HCT116 (cell line): Measurements from ENCODE around the gene TTC9B. TPM values are rescaled to one million over a fixed set of nuclear protein-coding genes. Genes with fewer than 3 reads are reported as not detected.

Source experiments
- ATAC-seq: fragments of 200-7000 bp; cut with Tn5 transposase; 2 replicates; pipeline ENCODE4 v1.9.1; 2020; ENCODE audit warnings: mild to moderate bottlenecking, moderate library complexity
- BruUV-seq: library from RNA; stranded (reverse); fragments of 400-500 nt; replicated peaks from 2 replicates; lab custom pipeline; 2021; lab: Mats Ljungman, UMichigan
- CTCF ChIA-PET: fragments of 300-600 bp; sonication (Branson Sonifier 250); formaldehyde crosslinking; loops from one replicate; lab custom pipeline; 2021; ENCODE audit warnings: antibody characterized with exemption; lab: Charles Lee
- POLR2A ChIA-PET: fragments of 300-600, 350-600 bp; sonication (Branson Sonifier 250); formaldehyde crosslinking; loops from one replicate; lab custom pipeline; 2021; ENCODE audit warnings: antibody characterized with exemption; lab: Charles Lee
- RAD21 ChIA-PET, 2 experiments: fragments of 300-600 bp; sonication (Branson Sonifier 250); formaldehyde crosslinking; loops; one replicate each; lab custom pipeline; 2023; ENCODE audit warnings: low total read pairs in 2 of 2; ENCODE audit not compliant: uncharacterized antibody in 2 of 2, unreplicated experiment in 2 of 2, low non-redundant PET in 1 of 2; lab: Charles Lee
- DNase-seq: peaks from one replicate; pipeline ENCODE4 v3.0.0-alpha.2; 2010; ENCODE audit warnings: low read depth, low spot score
- H2AFZ ChIP-seq: fragments of 200-600 bp; shearing (Covaris generic), sonication (generic); 2 replicates; pipeline ENCODE4 v1.6.1; 2017; ENCODE audit warnings: low read depth, mixed run types, mixed read lengths, antibody characterized with exemption, low read length; ENCODE audit not compliant: poor library complexity, severe bottlenecking
- H3K27ac ChIP-seq: 2 replicates; pipeline ENCODE4 v1.5.1; 2012; ENCODE audit warnings: low read depth, low read length
- H3K27me3 ChIP-seq: fragments of 200-600 bp; sonication (generic); 2 replicates; pipeline ENCODE4 v1.6.1; 2016; ENCODE audit warnings: mixed run types, low read length, mixed read lengths; ENCODE audit not compliant: insufficient read depth
- H3K36me3 ChIP-seq, 2 experiments: fragments of 200-500 bp in 1 of 2; fragments of 200-600 bp in 1 of 2; sonication (Bioruptor generic) in 1 of 2; sonication (generic) in 1 of 2; 2 replicates each; pipeline versions ENCODE4 v1.5.1 to v1.6.1; 2014 to 2016; ENCODE audit warnings: low read length in 2 of 2, inconsistent platforms in 1 of 2, mixed read lengths in 1 of 2, mixed run types in 1 of 2; ENCODE audit not compliant: insufficient read depth in 2 of 2, control insufficient read depth in 1 of 2
- H3K4me1 ChIP-seq, 2 experiments: fragments of 200-600 bp in 1 of 2; sonication (generic) in 1 of 2; 2 replicates each; pipeline versions ENCODE4 v1.5.1 to v1.6.1; 2012 to 2017; ENCODE audit warnings: low read length in 2 of 2, inconsistent platforms in 1 of 2, mild to moderate bottlenecking in 1 of 2, mixed read lengths in 1 of 2, mixed run types in 1 of 2, moderate library complexity in 1 of 2; ENCODE audit not compliant: insufficient read depth in 2 of 2, control insufficient read depth in 1 of 2
- H3K4me2 ChIP-seq: fragments of 200-600 bp; sonication (generic); 2 replicates; pipeline ENCODE4 v1.6.1; 2017; ENCODE audit warnings: mixed run types, low read length, mixed read lengths
- H3K4me3 ChIP-seq, 2 experiments: fragments of 200-600 bp in 1 of 2; sonication (generic) in 1 of 2; replicated peaks in 1 of 2; 2 replicates each; pipeline ENCODE4 v1.5.1; 2011 to 2016; ENCODE audit warnings: low read length in 2 of 2, control low read depth in 1 of 2, low read depth in 1 of 2, mild to moderate bottlenecking in 1 of 2, mixed read lengths in 1 of 2, mixed run types in 1 of 2
- H3K79me2 ChIP-seq: fragments of 200-600 bp; sonication (generic); 2 replicates; pipeline ENCODE4 v1.6.1; 2017; ENCODE audit warnings: mild to moderate bottlenecking, mixed run types, low read length, moderate library complexity, mixed read lengths; ENCODE audit not compliant: insufficient read depth
- H3K9ac ChIP-seq: fragments of 200-600 bp; sonication (generic); 2 replicates; pipeline ENCODE4 v1.6.1; 2016; ENCODE audit warnings: low read length, mixed read lengths
- H3K9me2 ChIP-seq: fragments of 200-600 bp; sonication (generic), shearing (Covaris generic); 2 replicates; pipeline ENCODE4 v1.6.1; 2017; ENCODE audit warnings: mixed run types, mild to moderate bottlenecking, moderate library complexity; ENCODE audit not compliant: insufficient read depth
- H3K9me3 ChIP-seq, 2 experiments: fragments of 200-500 bp in 1 of 2; fragments of 200-600 bp in 1 of 2; sonication (Bioruptor generic) in 1 of 2; sonication (generic) in 1 of 2; 2 replicates each; pipeline ENCODE4 v1.6.1; 2014 to 2017; ENCODE audit warnings: low read length in 2 of 2, mixed read lengths in 2 of 2, inconsistent platforms in 1 of 2, low read depth in 1 of 2, mild to moderate bottlenecking in 1 of 2, mixed run types in 1 of 2, moderate library complexity in 1 of 2; ENCODE audit not compliant: control insufficient read depth in 1 of 2, insufficient read depth in 1 of 2
- H4K20me1 ChIP-seq: fragments of 200-600 bp; sonication (generic), shearing (Covaris generic); 2 replicates; pipeline ENCODE4 v1.6.1; 2017; ENCODE audit warnings: mixed run types, mild to moderate bottlenecking, moderate library complexity; ENCODE audit not compliant: insufficient read depth
- EGR1 ChIP-seq: IDR thresholded peaks from 2 replicates; pipeline ENCODE4 v1.6.1; 2012; ENCODE audit warnings: low read depth
- ELF1 ChIP-seq: IDR thresholded peaks from 2 replicates; pipeline ENCODE4 v1.6.1; 2012; ENCODE audit warnings: low read depth, borderline replicate concordance
- EZH2 ChIP-seq: fragments of 200-600 bp; sonication (generic); IDR thresholded peaks from 2 replicates; pipeline ENCODE4 v1.6.1; 2017; ENCODE audit warnings: antibody characterized with exemption, mixed run types
- EZH2phosphoT487 ChIP-seq: fragments of 200-600 bp; IDR thresholded peaks from 2 replicates; pipeline ENCODE4 v1.6.1; 2018; ENCODE audit warnings: antibody characterized with exemption, borderline replicate concordance
- POLR2AphosphoS5 ChIP-seq: IDR thresholded peaks from 2 replicates; pipeline ENCODE4 v1.6.1; 2011; ENCODE audit warnings: mild to moderate bottlenecking, low read depth, low read length, moderate library complexity
- YY1 ChIP-seq: IDR thresholded peaks from 2 replicates; pipeline ENCODE4 v1.6.1; 2011; ENCODE audit warnings: low read length, low read depth, moderate library complexity, mild to moderate bottlenecking; ENCODE audit not compliant: insufficient replicate concordance; ENCODE audit errors: extremely low read depth
- ZFX ChIP-seq: fragments of 450-650 bp; IDR thresholded peaks from 2 replicates; pipeline ENCODE4 v1.6.1; 2017
- intact Hi-C: fragments of 100-400 bp; cut with micrococcal nuclease; formaldehyde crosslinking; loops from 2 replicates; pipeline ENCODE4 v1.10.0; 2022
- total RNA-seq: library from RNA; stranded (reverse); gene quantifications from one replicate; pipeline ENCODE4 v1.2.1, GENCODE V29; 2021; ENCODE audit not compliant: unreplicated experiment
- TF ChIP-seq, protein P1 (sequence below): IDR thresholded peaks from 2 replicates; pipeline ENCODE4 v1.6.1; 2012; ENCODE audit warnings: low read depth
- TF ChIP-seq, protein P2 (sequence below): IDR thresholded peaks from 2 replicates; pipeline ENCODE4 v1.6.1; 2012
- TF ChIP-seq, protein P3 (sequence below): IDR thresholded peaks from 2 replicates; pipeline ENCODE4 v1.6.1; 2011; ENCODE audit warnings: mild to moderate bottlenecking, low read length, moderate library complexity; ENCODE audit not compliant: insufficient replicate concordance; ENCODE audit errors: extremely low read depth

The TTC9B gene
- total RNA-seq, 1 experiment from 2014 or later: 1.7 TPM

DNA sequence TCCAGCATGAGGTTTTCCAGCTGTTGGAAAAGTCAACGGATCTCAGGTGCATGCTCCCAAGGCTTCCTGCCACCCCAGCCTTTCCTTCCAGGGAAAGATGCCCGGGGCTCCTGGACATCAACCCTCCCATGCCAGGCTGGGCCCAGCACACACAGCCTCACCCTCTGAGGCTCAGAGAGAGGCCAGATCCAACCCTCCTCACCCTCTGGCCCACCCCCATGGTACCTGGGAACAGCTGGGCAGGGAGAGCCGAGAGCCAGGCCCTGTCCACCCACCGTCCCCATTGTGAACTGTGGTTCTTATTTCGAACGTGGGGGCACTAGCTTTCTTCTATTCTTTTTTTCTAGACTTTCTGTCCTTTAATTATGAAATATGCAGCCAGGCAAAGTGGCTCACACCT, 18.2 kb upstream of the TTC9B start:
- intact Hi-C loops: no loop called here
- Histone ChIP-seq H2AFZ (no peak overlapping the region), H3K27ac (no peak overlapping the region), H3K9me2 (no peaks in the 10 kb centered on the region), H3K4me1 (peaks cover 13 to 21% of the 10 kb centered on the region in 2 experiments), H3K4me2 (no peak overlapping the region), H3K4me3 (no peak overlapping the region), H3K27me3 (no peaks in the 10 kb centered on the region), H3K79me2 (no peaks in the 10 kb centered on the region), H3K36me3 (peaks cover 6 to 11% of the 10 kb centered on the region in 2 experiments; a peak in 3 of 4 replicates), H3K9me3 (no peaks in the 10 kb centered on the region), H3K9ac (no peak overlapping the region), H4K20me1 (no peaks in the 10 kb centered on the region)
- CTCF ChIA-PET: interaction anchor here (0.9 kb wide), 1 partner anchor 29 kb away, joined by 3 read pairs; no protein-coding TSS in a partner anchor
- TF ChIP-seq, protein P1, sequence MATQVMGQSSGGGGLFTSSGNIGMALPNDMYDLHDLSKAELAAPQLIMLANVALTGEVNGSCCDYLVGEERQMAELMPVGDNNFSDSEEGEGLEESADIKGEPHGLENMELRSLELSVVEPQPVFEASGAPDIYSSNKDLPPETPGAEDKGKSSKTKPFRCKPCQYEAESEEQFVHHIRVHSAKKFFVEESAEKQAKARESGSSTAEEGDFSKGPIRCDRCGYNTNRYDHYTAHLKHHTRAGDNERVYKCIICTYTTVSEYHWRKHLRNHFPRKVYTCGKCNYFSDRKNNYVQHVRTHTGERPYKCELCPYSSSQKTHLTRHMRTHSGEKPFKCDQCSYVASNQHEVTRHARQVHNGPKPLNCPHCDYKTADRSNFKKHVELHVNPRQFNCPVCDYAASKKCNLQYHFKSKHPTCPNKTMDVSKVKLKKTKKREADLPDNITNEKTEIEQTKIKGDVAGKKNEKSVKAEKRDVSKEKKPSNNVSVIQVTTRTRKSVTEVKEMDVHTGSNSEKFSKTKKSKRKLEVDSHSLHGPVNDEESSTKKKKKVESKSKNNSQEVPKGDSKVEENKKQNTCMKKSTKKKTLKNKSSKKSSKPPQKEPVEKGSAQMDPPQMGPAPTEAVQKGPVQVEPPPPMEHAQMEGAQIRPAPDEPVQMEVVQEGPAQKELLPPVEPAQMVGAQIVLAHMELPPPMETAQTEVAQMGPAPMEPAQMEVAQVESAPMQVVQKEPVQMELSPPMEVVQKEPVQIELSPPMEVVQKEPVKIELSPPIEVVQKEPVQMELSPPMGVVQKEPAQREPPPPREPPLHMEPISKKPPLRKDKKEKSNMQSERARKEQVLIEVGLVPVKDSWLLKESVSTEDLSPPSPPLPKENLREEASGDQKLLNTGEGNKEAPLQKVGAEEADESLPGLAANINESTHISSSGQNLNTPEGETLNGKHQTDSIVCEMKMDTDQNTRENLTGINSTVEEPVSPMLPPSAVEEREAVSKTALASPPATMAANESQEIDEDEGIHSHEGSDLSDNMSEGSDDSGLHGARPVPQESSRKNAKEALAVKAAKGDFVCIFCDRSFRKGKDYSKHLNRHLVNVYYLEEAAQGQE: no peak
- TF ChIP-seq EZH2phosphoT487 (no peak), ZFX (no peak), POLR2AphosphoS5 (no peak), EGR1 (no peak), ELF1 (no peak), YY1 (no peak), EZH2 (no peak)
- TF ChIP-seq, protein P2, sequence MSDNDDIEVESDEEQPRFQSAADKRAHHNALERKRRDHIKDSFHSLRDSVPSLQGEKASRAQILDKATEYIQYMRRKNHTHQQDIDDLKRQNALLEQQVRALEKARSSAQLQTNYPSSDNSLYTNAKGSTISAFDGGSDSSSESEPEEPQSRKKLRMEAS: no peak
- TF ChIP-seq, protein P3, sequence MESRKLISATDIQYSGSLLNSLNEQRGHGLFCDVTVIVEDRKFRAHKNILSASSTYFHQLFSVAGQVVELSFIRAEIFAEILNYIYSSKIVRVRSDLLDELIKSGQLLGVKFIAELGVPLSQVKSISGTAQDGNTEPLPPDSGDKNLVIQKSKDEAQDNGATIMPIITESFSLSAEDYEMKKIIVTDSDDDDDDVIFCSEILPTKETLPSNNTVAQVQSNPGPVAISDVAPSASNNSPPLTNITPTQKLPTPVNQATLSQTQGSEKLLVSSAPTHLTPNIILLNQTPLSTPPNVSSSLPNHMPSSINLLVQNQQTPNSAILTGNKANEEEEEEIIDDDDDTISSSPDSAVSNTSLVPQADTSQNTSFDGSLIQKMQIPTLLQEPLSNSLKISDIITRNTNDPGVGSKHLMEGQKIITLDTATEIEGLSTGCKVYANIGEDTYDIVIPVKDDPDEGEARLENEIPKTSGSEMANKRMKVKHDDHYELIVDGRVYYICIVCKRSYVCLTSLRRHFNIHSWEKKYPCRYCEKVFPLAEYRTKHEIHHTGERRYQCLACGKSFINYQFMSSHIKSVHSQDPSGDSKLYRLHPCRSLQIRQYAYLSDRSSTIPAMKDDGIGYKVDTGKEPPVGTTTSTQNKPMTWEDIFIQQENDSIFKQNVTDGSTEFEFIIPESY: no peak
- RAD21 ChIA-PET: no interaction called here
- BruUV-seq: no TSS peak
- POLR2A ChIA-PET: no interaction called here
- no peak for DNase-seq
- ATAC-seq: no peak
